Ureter (tissue), 1 donor: ENCODE measurements around the gene TNFAIP1. TPM values are rescaled to one million over a fixed set of nuclear protein-coding genes. Genes with fewer than 3 reads are reported as not detected.

ENCODE experiments used
- DNase-seq: peaks from one replicate; pipeline ENCODE4 v3.0.0-alpha.2; 2020; ENCODE audit warnings: low spot score
- total RNA-seq: library from RNA; stranded (reverse); gene quantifications from one replicate; pipeline ENCODE4 v1.2.4, GENCODE V29; 2023
- donor health status: DM: yes; HTN: yes; CAD: no.

The TNFAIP1 gene
- total RNA-seq, 1 donor from 2014 or later: 55.1 TPM

DNA sequence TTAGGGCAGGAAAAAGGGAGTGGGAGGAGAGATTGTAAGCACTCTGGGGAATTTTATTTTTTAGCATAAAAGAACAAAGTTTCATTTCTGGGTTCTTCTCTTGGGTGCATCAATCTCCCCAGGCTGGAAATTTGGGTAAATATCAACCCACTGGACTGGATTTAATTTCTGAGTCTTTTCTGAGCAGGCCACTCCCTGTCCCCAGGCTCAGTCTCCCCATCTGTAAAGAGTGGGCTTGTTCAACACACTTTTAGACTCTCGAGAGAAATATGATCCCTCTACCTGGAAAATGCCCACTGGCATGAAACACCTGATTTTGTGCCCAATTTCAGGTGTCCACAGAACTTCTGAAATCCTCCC, 35.2 kb downstream of the TNFAIP1 start:
- DNase-seq: no peak

DNA sequence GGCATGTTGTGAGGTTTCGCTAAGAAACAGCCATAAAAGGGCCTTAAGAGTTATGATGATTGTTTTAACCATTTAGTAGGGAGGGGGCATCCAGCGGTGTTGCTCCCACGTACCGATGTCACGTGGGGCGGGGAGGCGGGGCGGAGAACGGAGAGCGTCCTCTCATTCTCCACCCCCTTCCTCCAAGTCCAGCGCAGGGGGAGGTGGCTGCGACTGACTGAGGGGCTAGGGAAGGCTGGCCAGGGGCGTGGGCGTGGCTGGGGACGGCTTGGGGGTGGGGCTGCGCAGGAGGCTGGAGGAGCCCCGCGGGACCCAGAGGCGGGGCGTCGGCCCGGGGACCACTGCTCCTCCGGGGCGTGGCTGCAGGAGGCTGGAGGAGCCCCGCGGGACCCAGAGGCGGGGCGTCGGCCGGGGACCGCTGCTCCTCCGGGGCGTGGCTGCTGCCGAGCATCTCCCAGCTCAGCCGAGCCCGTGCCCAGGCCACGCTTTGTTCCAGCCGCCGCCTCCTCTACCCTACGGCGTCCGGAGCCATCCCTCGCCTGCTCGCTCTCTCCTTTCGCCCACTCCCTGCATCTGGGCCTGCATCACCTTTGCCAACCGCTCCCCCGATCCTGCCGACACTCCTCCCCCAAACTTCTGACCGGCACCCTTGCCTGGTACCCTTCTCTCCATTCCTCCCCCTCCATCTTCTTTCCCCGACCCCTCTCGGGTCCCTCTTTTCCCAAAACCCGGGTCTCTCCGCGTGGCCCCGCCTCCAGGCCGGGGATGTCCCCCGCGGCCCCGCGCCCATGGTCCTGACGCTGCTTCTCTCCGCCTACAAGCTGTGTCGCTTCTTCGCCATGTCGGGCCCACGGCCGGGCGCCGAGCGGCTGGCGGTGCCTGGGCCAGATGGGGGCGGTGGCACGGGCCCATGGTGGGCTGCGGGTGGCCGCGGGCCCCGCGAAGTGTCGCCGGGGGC, 36.0 kb downstream of the TNFAIP1 start, which contains the start of gene SARM1:
SARM1 (plus strand) TSS at position 450 of the 958 bp plus-strand sequence; CDS start at position 789, 339 bp downstream.
- DNase-seq: peak; percentile 89

DNA sequence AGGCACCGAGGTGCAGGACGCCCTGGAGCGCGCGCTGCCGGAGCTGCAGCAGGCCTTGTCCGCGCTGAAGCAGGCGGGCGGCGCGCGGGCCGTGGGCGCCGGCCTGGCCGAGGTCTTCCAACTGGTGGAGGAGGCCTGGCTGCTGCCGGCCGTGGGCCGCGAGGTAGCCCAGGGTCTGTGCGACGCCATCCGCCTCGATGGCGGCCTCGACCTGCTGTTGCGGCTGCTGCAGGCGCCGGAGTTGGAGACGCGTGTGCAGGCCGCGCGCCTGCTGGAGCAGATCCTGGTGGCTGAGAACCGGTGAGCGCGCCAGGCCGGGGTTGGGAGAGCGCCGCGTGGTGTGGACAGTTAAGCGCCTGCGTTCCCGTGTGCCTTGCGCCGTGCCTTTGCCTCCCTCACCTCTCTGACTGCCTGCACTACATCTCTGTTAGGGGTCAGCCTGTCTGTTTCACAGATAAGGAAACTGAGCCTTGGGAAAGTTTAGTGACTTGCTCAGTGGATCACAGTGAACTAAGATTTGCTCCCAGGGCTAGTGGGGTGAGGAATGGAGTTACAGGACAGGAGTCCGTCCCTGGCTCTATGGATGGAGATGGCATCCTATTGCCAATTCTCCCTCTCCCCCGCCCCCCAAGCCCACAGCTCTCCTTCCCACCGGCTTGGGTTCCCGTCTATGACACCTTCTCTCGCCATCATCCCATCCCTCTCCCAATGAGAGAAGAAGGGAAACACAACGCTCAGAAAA, 36.8 kb downstream of the TNFAIP1 start:
- no peak for DNase-seq

DNA sequence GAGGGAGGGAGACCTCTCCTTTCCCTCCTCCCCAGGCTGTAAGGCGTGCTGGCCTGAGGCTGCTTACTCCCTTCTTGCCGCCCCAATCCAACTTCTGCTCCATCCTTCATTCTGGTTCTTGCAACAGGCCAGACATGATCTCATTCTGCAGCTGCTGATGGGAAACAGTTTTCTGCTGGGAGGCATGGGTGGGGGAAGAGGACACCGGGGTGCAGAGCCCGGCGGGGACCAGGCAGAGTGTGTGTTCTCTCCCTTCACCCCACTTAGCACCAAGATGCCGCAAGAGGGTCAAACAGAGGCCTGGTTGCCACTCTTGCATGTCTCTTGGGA, 37.3 kb downstream of the TNFAIP1 start:
- no peak for DNase-seq

DNA sequence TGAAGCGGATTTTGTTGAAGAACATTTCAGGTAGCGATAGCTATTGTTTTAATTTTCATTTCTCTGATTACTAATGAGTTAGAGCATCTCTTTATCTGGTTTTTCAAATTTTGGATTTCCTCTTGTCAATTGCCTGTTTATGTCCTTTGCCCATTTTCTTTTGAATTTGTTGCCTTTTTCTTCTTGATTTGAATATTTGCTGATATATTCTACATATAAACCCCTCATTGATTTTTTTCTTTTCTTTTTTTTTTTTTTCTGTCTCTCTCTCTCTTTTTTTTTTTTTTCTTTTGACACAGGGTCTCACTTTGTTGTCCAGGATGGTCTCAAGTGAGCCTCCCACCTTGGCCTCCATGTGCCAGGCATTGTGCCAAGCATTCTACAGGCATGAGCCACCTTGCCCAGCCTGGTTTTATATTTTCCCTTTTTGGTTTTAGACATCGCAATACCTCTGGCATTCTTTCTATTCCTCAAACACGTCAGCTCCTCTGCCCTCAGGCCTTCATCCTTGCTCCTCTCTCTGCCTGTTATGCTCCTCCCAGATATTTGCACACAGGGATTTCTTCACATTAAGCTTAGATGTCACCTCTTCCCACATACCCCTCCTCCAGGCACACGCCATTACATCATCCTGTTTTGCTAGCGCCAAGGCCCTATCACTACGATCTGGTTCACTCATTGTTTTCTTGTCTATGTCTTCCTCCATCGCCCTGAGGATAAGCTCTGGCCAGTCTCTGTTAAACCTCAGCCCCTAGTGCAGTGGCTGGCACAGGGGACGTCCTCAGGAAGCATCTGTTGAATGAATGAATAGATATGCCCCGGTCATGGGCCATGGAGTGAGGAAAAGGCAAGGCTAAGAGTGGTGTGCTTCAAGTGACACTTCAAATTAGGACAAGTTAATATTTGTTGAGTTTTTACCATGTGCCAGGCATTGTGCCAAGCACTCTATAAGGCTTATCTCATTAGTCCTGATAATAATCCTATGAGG, 44.5 kb downstream of the TNFAIP1 start:
- DNase-seq: no peak

DNA sequence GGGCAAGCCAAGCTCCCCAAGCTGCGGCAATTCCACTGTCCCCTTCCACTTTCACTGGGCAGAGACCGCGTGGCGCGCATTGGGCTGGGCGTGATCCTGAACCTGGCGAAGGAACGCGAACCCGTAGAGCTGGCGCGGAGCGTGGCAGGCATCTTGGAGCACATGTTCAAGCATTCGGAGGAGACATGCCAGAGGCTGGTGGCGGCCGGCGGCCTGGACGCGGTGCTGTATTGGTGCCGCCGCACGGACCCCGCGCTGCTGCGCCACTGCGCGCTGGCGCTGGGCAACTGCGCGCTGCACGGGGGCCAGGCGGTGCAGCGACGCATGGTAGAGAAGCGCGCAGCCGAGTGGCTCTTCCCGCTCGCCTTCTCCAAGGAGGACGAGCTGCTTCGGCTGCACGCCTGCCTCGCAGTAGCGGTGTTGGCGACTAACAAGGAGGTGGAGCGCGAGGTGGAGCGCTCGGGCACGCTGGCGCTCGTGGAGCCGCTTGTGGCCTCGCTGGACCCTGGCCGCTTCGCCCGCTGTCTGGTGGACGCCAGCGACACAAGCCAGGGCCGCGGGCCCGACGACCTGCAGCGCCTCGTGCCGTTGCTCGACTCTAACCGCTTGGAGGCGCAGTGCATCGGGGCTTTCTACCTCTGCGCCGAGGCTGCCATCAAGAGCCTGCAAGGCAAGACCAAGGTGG, 45.7 kb downstream of the TNFAIP1 start:
- no peak for DNase-seq

DNA sequence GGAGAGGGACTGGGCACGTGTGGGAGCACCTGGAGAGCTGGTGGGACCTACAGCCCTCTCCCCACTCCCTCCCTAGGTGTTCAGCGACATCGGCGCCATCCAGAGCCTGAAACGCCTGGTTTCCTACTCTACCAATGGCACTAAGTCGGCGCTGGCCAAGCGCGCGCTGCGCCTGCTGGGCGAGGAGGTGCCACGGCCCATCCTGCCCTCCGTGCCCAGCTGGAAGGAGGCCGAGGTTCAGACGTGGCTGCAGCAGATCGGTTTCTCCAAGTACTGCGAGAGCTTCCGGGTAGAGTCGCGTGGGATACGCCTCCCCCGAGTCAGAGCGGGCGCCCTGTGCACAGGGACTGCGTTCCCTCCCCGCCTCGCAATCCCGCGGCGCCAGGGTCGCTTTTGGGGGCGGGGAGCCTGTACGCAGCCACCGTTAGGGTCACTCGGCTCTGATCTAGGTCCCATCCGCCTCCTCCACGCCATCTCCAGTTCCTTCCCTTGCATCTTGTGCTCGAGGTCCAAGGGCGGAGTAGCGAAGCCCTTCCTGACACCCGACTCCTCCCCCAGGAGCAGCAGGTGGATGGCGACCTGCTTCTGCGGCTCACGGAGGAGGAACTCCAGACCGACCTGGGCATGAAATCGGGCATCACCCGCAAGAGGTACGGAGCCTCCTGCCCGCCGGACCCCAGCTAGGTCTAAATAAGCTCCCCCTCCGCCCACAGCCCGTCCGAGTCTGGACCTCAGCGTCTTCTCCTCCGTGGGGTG, 48.9 kb downstream of the TNFAIP1 start:
- DNase-seq: peak; percentile 83

DNA sequence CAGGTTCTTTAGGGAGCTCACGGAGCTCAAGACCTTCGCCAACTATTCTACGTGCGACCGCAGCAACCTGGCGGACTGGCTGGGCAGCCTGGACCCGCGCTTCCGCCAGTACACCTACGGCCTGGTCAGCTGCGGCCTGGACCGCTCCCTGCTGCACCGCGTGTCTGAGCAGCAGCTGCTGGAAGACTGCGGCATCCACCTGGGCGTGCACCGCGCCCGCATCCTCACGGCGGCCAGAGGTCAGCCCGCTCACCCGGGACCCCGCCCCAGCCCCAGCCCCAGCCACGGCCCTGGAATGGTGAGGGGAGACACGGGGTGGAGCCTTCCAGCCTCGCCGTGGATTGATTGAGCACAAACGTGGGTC, 49.5 kb downstream of the TNFAIP1 start:
- DNase-seq: no peak

DNA sequence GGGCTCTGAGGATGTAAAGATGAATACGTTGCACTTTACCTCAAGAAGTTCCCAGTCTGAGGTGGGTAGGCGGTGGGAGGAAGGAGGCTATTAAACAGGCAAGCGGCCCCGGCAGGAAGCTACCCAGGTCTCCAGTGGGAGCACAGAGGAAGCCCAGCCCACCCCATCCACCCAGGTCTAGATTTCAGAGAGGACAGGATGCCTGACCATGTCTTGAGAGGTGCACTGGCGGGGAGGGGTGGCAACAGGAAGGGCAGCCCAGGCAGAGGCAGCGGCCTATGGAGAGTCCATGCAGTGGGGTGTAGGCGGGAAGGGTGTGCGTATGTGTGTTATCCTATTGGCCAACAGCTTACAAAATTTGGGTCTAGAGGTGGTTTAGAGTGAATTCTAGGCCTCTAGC, 49.8 kb downstream of the TNFAIP1 start:
- no peak for DNase-seq

DNA sequence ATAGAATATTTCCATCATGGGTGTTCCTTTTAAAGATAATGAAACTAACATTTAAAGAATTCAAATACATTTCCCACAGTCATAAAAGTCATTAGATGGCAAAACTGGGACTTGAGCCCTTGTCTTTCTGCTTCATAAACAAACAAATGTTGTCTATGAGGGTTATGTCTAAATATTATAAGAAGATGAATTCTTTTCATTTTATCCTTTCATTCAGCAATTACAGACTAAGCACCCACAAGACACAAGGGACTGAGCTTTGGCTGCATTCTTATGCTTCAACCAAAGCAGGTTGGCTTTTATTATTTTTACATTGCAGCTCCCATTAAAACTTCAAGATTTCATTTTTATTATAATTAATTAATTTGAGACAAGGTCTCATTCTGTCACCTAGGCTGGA, 50.8 kb downstream of the TNFAIP1 start:
- no peak for DNase-seq

DNA sequence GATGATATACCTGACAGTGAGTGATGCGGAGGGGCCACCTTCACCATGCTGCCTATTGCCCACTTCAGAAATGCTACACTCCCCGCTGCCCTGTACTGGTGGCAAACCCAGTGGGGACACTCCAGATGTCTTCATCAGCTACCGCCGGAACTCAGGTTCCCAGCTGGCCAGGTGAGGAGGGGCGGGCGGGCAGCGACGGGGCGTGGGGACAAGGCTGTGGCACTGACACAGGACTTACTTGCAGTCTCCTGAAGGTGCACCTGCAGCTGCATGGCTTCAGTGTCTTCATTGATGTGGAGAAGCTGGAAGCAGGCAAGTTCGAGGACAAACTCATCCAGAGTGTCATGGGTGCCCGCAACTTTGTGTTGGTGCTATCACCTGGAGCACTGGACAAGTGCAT, 52.5 kb downstream of the TNFAIP1 start:
- DNase-seq: no peak

DNA sequence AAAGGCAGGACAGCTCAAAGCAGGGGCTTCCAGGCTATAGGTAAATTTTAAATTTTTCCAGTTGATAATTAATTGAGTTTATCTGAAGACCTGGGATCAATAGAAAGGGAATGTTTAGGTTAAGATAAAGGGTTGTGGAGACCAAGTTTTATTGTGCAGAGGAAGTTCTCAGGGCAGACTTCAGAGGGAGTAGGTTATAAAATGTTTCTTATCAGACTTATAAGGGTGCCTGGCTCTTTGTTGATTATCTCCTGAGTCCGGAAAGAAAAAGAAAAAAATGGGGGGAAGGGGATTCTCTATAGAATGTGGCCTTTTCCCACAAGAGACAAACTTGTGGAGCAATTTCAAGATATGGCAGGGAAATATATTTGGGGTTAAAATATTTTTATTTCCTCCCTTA, 54.6 kb downstream of the TNFAIP1 start:
- DNase-seq: no peak

DNA sequence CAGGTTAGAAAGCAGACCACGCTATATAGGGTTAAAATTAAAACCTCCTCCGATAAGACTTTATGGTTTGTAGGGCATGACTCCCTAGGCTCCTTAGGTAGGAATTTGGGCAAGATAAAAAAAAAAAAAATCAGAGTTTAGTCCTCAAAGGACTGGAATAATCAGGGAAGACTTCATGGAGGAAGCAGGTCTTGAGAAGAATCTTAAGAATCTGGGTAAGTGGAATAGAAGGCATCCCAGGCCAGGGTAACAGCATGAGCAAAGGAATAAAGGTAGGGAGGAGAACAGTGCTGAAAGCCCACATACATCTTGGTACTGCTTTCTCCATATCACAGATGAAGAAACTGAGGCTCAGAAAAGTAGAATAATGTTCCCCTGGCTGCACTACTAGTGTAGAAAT, 55.0 kb downstream of the TNFAIP1 start:
- no peak for DNase-seq

DNA sequence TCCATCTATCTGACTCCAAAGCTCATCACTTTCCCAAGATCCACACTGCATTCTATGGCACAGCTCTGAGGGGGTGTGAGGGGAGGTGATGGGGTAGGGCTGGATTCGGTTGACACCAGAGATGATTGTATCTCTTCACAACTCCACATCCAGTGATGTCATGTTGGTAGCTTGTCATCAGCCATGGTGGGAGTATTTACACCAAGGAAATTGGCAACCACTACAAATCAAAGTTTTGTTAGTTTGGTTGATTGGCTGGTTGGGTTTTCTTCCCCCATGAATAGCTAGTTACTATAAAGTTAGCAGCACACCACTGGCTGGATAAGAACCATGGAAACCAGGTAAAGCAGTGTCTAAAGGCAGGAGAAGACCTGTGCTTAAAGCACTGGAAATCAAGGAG, 55.4 kb downstream of the TNFAIP1 start:
- DNase-seq: no peak

DNA sequence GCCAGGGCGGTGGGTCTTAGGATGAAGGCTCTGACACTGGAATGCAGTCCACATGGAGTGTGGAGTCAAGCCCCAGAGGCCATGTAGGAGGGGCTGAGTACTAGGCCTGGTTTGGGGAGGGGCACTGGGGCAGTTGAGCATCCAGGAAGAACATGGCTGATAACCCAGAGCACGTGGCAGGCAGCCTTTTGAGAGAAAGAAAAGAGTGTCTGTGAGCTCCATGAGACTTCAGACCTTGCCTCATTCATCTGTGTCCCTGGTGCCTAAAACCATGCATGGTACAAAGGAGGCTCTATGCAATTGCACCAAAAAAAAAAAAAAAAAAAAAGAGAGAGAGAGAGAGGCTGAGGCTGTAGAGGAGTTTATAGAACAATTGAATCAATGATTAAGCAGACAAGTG, 55.8 kb downstream of the TNFAIP1 start:
- DNase-seq: no peak

DNA sequence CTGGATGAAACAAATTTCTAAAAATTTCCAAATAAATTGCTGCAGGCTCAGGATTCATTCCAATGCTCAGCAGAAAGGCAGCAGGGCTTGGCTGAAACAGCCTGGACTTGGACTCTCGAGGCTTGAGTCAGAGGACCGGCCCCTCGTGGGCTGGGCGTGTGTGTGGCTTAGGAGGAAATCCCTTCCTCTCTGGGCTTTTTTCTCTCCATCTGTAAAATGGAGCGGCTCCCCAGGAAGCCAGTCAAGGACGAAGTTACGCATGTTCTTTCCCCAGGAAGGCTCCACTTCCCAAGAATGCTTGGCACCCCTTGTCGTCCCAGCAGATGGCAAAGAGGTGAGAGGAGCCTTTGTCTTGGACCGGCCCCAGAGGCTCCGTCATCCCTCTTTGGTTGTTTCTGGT, 56.9 kb downstream of the TNFAIP1 start:
- no peak for DNase-seq

DNA sequence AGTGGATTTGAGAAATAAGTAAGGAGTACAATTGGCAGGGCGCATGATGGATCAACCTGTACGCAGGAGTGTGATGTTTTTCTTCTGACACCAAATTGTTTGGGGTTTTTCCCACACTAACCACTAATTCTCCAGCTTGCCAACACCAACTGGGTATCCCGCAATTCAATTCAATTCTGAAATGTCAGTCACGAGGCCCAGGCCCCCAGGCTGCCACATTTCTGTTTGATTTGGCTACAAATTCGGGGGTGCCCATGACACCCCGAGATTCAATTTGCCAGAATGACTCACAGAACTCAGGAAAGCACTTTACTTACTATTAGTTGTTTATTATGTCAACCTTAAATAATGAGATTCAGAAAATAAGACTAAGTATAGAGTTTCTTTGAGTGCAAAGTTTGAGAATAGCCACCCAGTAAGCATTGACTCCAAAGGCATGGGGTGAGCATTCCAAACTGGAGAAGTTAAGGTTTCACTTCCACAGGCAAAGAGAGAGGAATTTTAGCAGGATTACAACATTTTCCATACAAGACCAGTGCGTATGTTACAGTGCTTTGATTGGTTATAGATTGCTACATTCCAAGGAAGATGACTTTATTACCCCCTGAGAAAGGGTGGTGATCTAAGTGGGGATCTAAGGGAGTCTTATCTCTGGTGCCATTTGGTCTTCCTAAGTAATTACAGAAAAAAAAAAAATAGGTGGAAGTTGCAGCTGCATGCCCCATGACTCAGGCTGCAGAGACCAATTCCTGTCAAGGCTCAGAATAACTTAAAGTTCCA, 59.0 kb downstream of the TNFAIP1 start:
- no peak for DNase-seq

DNA sequence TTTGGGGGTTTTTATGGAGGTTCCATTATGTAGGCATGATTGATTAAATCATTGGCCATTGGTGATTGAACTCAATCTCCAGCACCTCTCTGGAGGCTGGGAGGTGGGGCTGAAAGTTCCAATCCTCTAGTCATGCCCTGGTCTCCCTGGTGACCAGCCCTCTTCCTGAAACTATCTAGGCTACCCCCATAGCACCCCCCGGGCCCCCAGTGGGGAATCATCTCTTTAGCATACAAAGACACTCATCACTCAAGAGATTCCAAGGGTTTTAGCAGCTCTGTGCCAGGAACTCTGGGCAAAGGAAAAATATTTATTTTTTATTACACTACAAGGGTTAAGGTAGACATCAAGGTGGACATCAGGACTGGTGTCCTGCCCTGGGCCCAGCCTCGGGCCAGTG, 59.9 kb downstream of the TNFAIP1 start:
- no peak for DNase-seq

DNA sequence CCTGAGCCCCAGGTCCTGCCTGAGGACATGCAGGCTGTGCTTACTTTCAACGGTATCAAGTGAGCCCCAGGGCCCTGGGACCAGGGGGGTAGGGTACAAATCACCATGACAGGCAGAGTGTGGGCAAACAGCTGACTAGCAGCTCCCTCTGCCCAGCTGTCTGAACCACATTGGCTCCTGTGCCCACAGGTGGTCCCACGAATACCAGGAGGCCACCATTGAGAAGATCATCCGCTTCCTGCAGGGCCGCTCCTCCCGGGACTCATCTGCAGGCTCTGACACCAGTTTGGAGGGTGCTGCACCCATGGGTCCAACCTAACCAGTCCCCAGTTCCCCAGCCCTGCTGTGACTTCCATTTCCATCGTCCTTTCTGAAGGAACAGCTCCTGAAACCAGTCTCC, 60.4 kb downstream of the TNFAIP1 start:
- no peak for DNase-seq
